A549 (cell line): ENCODE data around the gene RAD18. TPM values are rescaled to one million over a fixed set of nuclear protein-coding genes. Genes with fewer than 3 reads are reported as not detected.
A peak's percentile ranks its signal among the peaks of the same experiment; 100 is the strongest.

Experiments used
- ATAC-seq, 2 experiments: fragments of 200-7000 bp in 1 of 2; fragments of >200 bp in 1 of 2; cut with Nextera tagmentation in 1 of 2; cut with Tn5 transposase in 1 of 2; 3 replicates each; pipeline versions ENCODE4 v1.8.0 to v1.9.1; 2018 to 2020; ENCODE audit warnings: mild to moderate bottlenecking in 1 of 2, moderate library complexity in 1 of 2
- CTCF ChIA-PET: fragments of 300-600 bp; sonication (Branson Sonifier 250); formaldehyde crosslinking; extraction: SDS; loops from one replicate; lab custom pipeline; 2021; ENCODE audit warnings: antibody characterized with exemption, inconsistent platforms; lab: Yijun Ruan, JAX
- POLR2A ChIA-PET: fragments of 350-600 bp; formaldehyde crosslinking; extraction: SDS; loops from one replicate; lab custom pipeline; 2021; ENCODE audit warnings: antibody characterized with exemption, inconsistent platforms; lab: Yijun Ruan, JAX
- DNase-seq, 2 experiments: peaks; one replicate each; pipeline versions ENCODE4 v3.0.0 to v3.0.0-alpha.2; 2011 to 2016; ENCODE audit warnings: low read depth in 1 of 2, low spot score in 1 of 2
- FAIRE-seq: peaks from 2 replicates; lab custom pipeline; 2011; peaks lifted over from hg19 to GRCh38; lab: Jason Lieb, UNC
- H3K27ac ChIP-seq, 2 experiments: fragments of >200 bp; sonication (Bioruptor Twin); formaldehyde crosslinking; 3 replicates each; pipeline ENCODE4 v1.5.1; 2016 to 2017
- H3K4me1 ChIP-seq: fragments of >200 bp; sonication (Bioruptor Twin); formaldehyde crosslinking; 3 replicates; pipeline ENCODE4 v1.6.1; 2016
- H3K4me2 ChIP-seq: fragments of >200 bp; sonication (Bioruptor Twin); formaldehyde crosslinking; 3 replicates; pipeline ENCODE4 v1.6.1; 2016
- H3K4me3 ChIP-seq: fragments of >200 bp; sonication (Bioruptor Twin); formaldehyde crosslinking; 3 replicates; pipeline ENCODE4 v1.5.1; 2016
- H3K9me3 ChIP-seq: fragments of >200 bp; sonication (Bioruptor Twin); formaldehyde crosslinking; 3 replicates; pipeline ENCODE4 v1.6.1; 2016
- BCL3 ChIP-seq: fragments of >200 bp; sonication (Bioruptor Twin); formaldehyde crosslinking; IDR thresholded peaks from 3 replicates; pipeline ENCODE4 v1.6.1; 2016
- CEBPB ChIP-seq, 2 experiments: fragments of >200 bp in 1 of 2; sonication (Bioruptor Twin) in 1 of 2; formaldehyde crosslinking in 1 of 2; IDR thresholded peaks; 2 replicates each; pipeline ENCODE4 v1.6.1; 2012 to 2016
- CHD4 ChIP-seq: fragments of 200-600 bp; sonication (generic); IDR thresholded peaks from 2 replicates; pipeline ENCODE4 v1.6.1; 2016; ENCODE audit warnings: antibody characterized with exemption, mild to moderate bottlenecking, borderline replicate concordance
- ESRRA ChIP-seq: fragments of 150-350 bp; IDR thresholded peaks from 2 replicates; pipeline ENCODE4 v1.6.1; 2014; ENCODE audit warnings: mild to moderate bottlenecking, low read length, borderline replicate concordance
- FOSB ChIP-seq: fragments of 250-450 bp; sonication (Bioruptor Pico); IDR thresholded peaks from 2 replicates; pipeline ENCODE4 v1.5.0; 2020; ENCODE audit warnings: mild to moderate bottlenecking, moderate library complexity
- FOSL2 ChIP-seq, 2 experiments: fragments of 450-650 bp in 1 of 2; fragments of >200 bp in 1 of 2; sonication (Bioruptor Twin) in 1 of 2; formaldehyde crosslinking; IDR thresholded peaks; 2 replicates each; pipeline versions ENCODE4 v1.5.0 to v1.6.1; 2016 to 2020; ENCODE audit warnings: mild to moderate bottlenecking in 1 of 2, moderate library complexity in 1 of 2
- HEYL ChIP-seq: fragments of 250-450 bp; sonication (Bioruptor Pico); IDR thresholded peaks from 2 replicates; pipeline ENCODE4 v1.8.0; 2021; ENCODE audit warnings: mild to moderate bottlenecking, moderate library complexity
- HOXA7 ChIP-seq: fragments of 250-450 bp; sonication (Bioruptor Pico); IDR thresholded peaks from 2 replicates; pipeline ENCODE4 v1.5.0; 2020; ENCODE audit warnings: mild to moderate bottlenecking, moderate library complexity
- HOXB5 ChIP-seq: fragments of 250-450 bp; sonication (Bioruptor Pico); IDR thresholded peaks from 2 replicates; pipeline ENCODE4 v1.5.0; 2020; ENCODE audit warnings: mild to moderate bottlenecking, moderate library complexity
- KDM1A ChIP-seq: fragments of 200-600 bp; sonication (generic); IDR thresholded peaks from 2 replicates; pipeline ENCODE4 v1.6.1; 2016; ENCODE audit warnings: low read depth, mild to moderate bottlenecking
- KDM5A ChIP-seq: fragments of 200-600 bp; sonication (generic); IDR thresholded peaks from 2 replicates; pipeline ENCODE4 v1.6.1; 2016; ENCODE audit warnings: antibody characterized with exemption, mild to moderate bottlenecking
- MAFK ChIP-seq: fragments of 450-650 bp; IDR thresholded peaks from 2 replicates; pipeline ENCODE4 v1.6.1; 2014; ENCODE audit not compliant: partially characterized antibody
- MAX ChIP-seq: IDR thresholded peaks from 2 replicates; pipeline ENCODE4 v1.6.1; 2012
- NFE2L2 ChIP-seq: fragments of 150-350 bp; conservative IDR thresholded peaks from 2 replicates; pipeline ENCODE4 v1.6.1; 2014; ENCODE audit warnings: low read length
- NPAS2 ChIP-seq: fragments of 250-450 bp; sonication (Bioruptor Pico); IDR thresholded peaks from 2 replicates; pipeline ENCODE4 v1.8.0; 2022; ENCODE audit warnings: mild to moderate bottlenecking, moderate library complexity, borderline replicate concordance
- NR3C1 ChIP-seq: fragments of >200 bp; sonication (Bioruptor Twin); formaldehyde crosslinking; IDR thresholded peaks from 3 replicates; pipeline ENCODE4 v1.6.1; 2017
- PHF8 ChIP-seq: fragments of 200-600 bp; sonication (generic); IDR thresholded peaks from 2 replicates; pipeline ENCODE4 v1.6.1; 2016; ENCODE audit warnings: low read depth, mild to moderate bottlenecking, antibody characterized with exemption, moderate library complexity, borderline replicate concordance
- POLR2A ChIP-seq: IDR thresholded peaks from 2 replicates; pipeline ENCODE4 v1.6.1; 2012; ENCODE audit warnings: mild to moderate bottlenecking, low read length
- RARB ChIP-seq: fragments of 250-450 bp; sonication (Bioruptor Pico); IDR thresholded peaks from 2 replicates; pipeline ENCODE4 v1.8.0; 2021; ENCODE audit warnings: mild to moderate bottlenecking, moderate library complexity
- RCOR1 ChIP-seq: fragments of 150-350 bp; IDR thresholded peaks from 2 replicates; pipeline ENCODE4 v1.6.1; 2014; ENCODE audit warnings: antibody characterized with exemption, low read length, low read depth
- RFX5 ChIP-seq: fragments of 450-650 bp; IDR thresholded peaks from 2 replicates; pipeline ENCODE4 v1.7.1; 2014; ENCODE audit warnings: antibody characterized with exemption, mild to moderate bottlenecking, moderate library complexity
- SREBF2 ChIP-seq: fragments of 450-650 bp; IDR thresholded peaks from 2 replicates; pipeline ENCODE4 v1.6.1; 2014; ENCODE audit warnings: mild to moderate bottlenecking, moderate library complexity
- TP53 ChIP-seq: fragments of 250-450 bp; sonication (Bioruptor Pico); IDR thresholded peaks from 2 replicates; pipeline ENCODE4 v1.5.0; 2021; ENCODE audit warnings: mild to moderate bottlenecking, moderate library complexity
- USF2 ChIP-seq: fragments of 450-650 bp; IDR thresholded peaks from 2 replicates; pipeline ENCODE4 v1.6.1; 2014; ENCODE audit warnings: antibody characterized with exemption
- ZNF302 ChIP-seq: fragments of 250-450 bp; sonication (Bioruptor Pico); IDR thresholded peaks from 2 replicates; pipeline ENCODE4 v1.9.0; 2021; ENCODE audit warnings: inconsistent platforms, mild to moderate bottlenecking, moderate library complexity
- WGBS: methylation state at CpG from one replicate; pipeline ENCODE4 v1.1.6; 2017; ENCODE audit errors: missing lambda C conversion rate; 5-methylcytosine and 5-hydroxymethylcytosine counted together
- polyA plus RNA-seq, 4 experiments: library from polyadenylated mRNA; depleted of rRNA in 3 of 4; stranded (reverse); fragments of >200 nt; fragmentation: RNase III in 1 of 4; extraction: RNeasy Plus Mini Kit Qiagen cat#74134 plus additional on column Dnase treatment in 1 of 4; gene quantifications; 2 replicates in 3 of 4; 3 replicates in 1 of 4; pipeline ENCODE4 v1.2.3, GENCODE V29; 2011 to 2017

RAD18 gene
- polyA plus RNA-seq, 2 of the 4 experiments (the other 2 are of a cell fraction): 11.8 to 23.2 TPM

- ChIA-PET CTCF (interaction anchor here (1.3 kb wide), 1 partner anchor 163 kb away, joined by 3 read pairs; the partner anchor contains the start of gene OXTR), POLR2A (no interaction called here)
- H3K4me3 ChIP-seq: no peak overlapping the region
- peaks cover 25% of the 10 kb centered on the region for H3K4me1 ChIP-seq
- H3K4me2 ChIP-seq: no peak overlapping the region
- ATAC-seq (no peak), DNase-seq (no peak), FAIRE-seq (no peak)
- no peak for TF ChIP-seq KDM1A
- no peak for TF ChIP-seq FOSB (CRISPR knock-in tag)
- no peak for TF ChIP-seq CEBPB (IDR thresholded peaks at IDR 0.05)
- no peak for TF ChIP-seq MAX
- TF ChIP-seq KDM5A: no peak
- TF ChIP-seq HOXA7 (CRISPR knock-in tag): no peak
- no peak for TF ChIP-seq CHD4
- no peak for TF ChIP-seq ESRRA
- TF ChIP-seq RCOR1: no peak
- no peak for TF ChIP-seq SREBF2
- no peak for TF ChIP-seq FOSL2 (IDR thresholded peaks at IDR 0.05)
- TF ChIP-seq FOSL2 (CRISPR knock-in tag; IDR thresholded peaks at IDR 0.05): no peak
- 90% methylated on average over 2 of the region's 2 CpGs for WGBS
- H3K9me3 ChIP-seq: no peaks in the 10 kb centered on the region
- H3K27ac ChIP-seq: no peak overlapping the region
Measured at GRCh38 chr3:8932507-8932906, 30.8 kb downstream of the RAD18 start.

- ChIA-PET CTCF (no interaction called here), POLR2A (no interaction called here)
- 62% methylated on average over 3 of the region's 3 CpGs for WGBS
- FAIRE-seq: no peak
- H3K27ac ChIP-seq: peak overlapping the region in 1 of 2 experiments; percentile 44; a peak in 2 of 6 replicates
- H3K9me3 ChIP-seq: no peaks in the 10 kb centered on the region
- no peak for DNase-seq
- no peak for TF ChIP-seq RCOR1
- TF ChIP-seq ZNF302 (CRISPR knock-in tag): no peak
- no peak for TF ChIP-seq NR3C1
- no peak for TF ChIP-seq TP53 (CRISPR knock-in tag)
- TF ChIP-seq POLR2A: no peak
- no peak for TF ChIP-seq RARB (CRISPR knock-in tag)
- no peak for TF ChIP-seq HEYL (CRISPR knock-in tag)
- TF ChIP-seq HOXB5: no peak
- no peak for TF ChIP-seq RFX5
- TF ChIP-seq PHF8: no peak
- no peak for TF ChIP-seq NFE2L2
- TF ChIP-seq BCL3: no peak
- TF ChIP-seq NPAS2: no peak
- TF ChIP-seq, all 56 proteins: peak for 0
- peaks cover 16% of the 10 kb centered on the region for H3K4me1 ChIP-seq
- ATAC-seq: peak in 1 of 2 experiments; percentile 59; a peak in 2 of 6 replicates
- peak overlapping the region; percentile 48 for H3K4me2 ChIP-seq
- H3K4me3 ChIP-seq: no peak overlapping the region
Measured at GRCh38 chr3:8931342-8931741, 31.9 kb downstream of the RAD18 start.

- H3K4me2 ChIP-seq: no peak overlapping the region
- TF ChIP-seq USF2: no peak
- TF ChIP-seq MAFK: peak; percentile 54
- ATAC-seq (no peak), FAIRE-seq (no peak), DNase-seq (no peak)
- H3K4me3 ChIP-seq: no peak overlapping the region
- WGBS: 72% methylated on average over 4 of the region's 4 CpGs
- ChIA-PET CTCF (interaction anchor here (2.9 kb wide), 1 partner anchor 161 kb away, joined by 12 read pairs; the partner anchor contains the start of gene OXTR), POLR2A (no interaction called here)
- no peak overlapping the region for H3K27ac ChIP-seq
- H3K4me1 ChIP-seq: 0 out of 3 replicates have a peak, but pooled peaks cover 6% of the 10 kb centered on the region
- H3K9me3 ChIP-seq: no peaks in the 10 kb centered on the region
Measured at GRCh38 chr3:8929860-8930259, 33.4 kb downstream of the RAD18 start.
